Smooth muscle cell (in vitro differentiated cells): Measurements from ENCODE around the gene PDPK1. TPM values are rescaled to one million over a fixed set of nuclear protein-coding genes. Genes with fewer than 3 reads are reported as not detected.

ENCODE experiments used
- DNase-seq: peaks from one replicate; lab custom pipeline; 2025; ENCODE audit not compliant: unreplicated experiment; lab: John Stamatoyannopoulos, UW
- H2AFZ ChIP-seq: fragments of 200-600 bp; sonication (generic); 2 replicates; pipeline ENCODE4 v1.6.0; 2016; ENCODE audit warnings: antibody characterized with exemption, low read depth, mild to moderate bottlenecking
- H3F3A ChIP-seq: fragments of 200-600 bp; sonication (generic); 2 replicates; pipeline ENCODE4 v1.6.0; 2017; ENCODE audit warnings: antibody characterized with exemption, low read depth
- H3K27ac ChIP-seq: fragments of 200-600 bp; sonication (generic); 2 replicates; pipeline ENCODE4 v1.5.1; 2016; ENCODE audit warnings: low read depth, mild to moderate bottlenecking
- H3K27me3 ChIP-seq: fragments of 200-600 bp; sonication (generic); 2 replicates; pipeline ENCODE4 v1.6.1; 2016; ENCODE audit warnings: low read depth, mild to moderate bottlenecking
- H3K36me3 ChIP-seq: fragments of 200-600 bp; sonication (generic); 2 replicates; pipeline ENCODE4 v1.5.1; 2016; ENCODE audit warnings: low read depth
- H3K4me1 ChIP-seq: fragments of 200-600 bp; sonication (generic); 2 replicates; pipeline ENCODE4 v1.5.1; 2016; ENCODE audit warnings: low read depth
- H3K4me2 ChIP-seq: fragments of 200-600 bp; sonication (generic); 2 replicates; pipeline ENCODE4 v1.6.0; 2016; ENCODE audit warnings: mild to moderate bottlenecking
- H3K4me3 ChIP-seq: fragments of 200-600 bp; sonication (generic); 2 replicates; pipeline ENCODE4 v1.5.1; 2016; ENCODE audit warnings: mild to moderate bottlenecking
- H3K79me2 ChIP-seq: fragments of 200-600 bp; sonication (generic); 2 replicates; pipeline ENCODE4 v1.6.0; 2016; ENCODE audit warnings: low read depth, mild to moderate bottlenecking
- H3K9ac ChIP-seq: fragments of 200-600 bp; sonication (generic); 2 replicates; pipeline ENCODE4 v1.6.0; 2016; ENCODE audit warnings: low read depth
- H3K9me3 ChIP-seq: fragments of 200-600 bp; sonication (generic); replicated peaks from 2 replicates; pipeline ENCODE4 v1.5.1; 2016; ENCODE audit warnings: low read depth
- H4K20me1 ChIP-seq: fragments of 200-600 bp; sonication (generic); 2 replicates; pipeline ENCODE4 v1.6.0; 2016; ENCODE audit warnings: low read depth
- CTCF ChIP-seq: fragments of 200-600 bp; sonication (generic); IDR thresholded peaks from 2 replicates; pipeline ENCODE4 v1.5.1; 2017; ENCODE audit warnings: borderline replicate concordance, mild to moderate bottlenecking, antibody characterized with exemption; ENCODE audit not compliant: insufficient read depth, poor library complexity, severe bottlenecking
- WGBS: methylation state at CpG from one replicate; pipeline ENCODE4 v1.1.7; 2016; ENCODE audit warnings: low lambda C conversion rate; 5-methylcytosine and 5-hydroxymethylcytosine counted together
- polyA plus RNA-seq: library from polyadenylated mRNA; unstranded; fragments of >200 nt; fragmentation: Nextera tagmentation; extraction: Ambion mirVana; gene quantifications from 2 replicates; pipeline ENCODE4 v1.2.1, GENCODE V29; 2016
- total RNA-seq: library from RNA; depleted of rRNA; stranded (reverse); fragments of >200 nt; gene quantifications from 2 replicates; pipeline ENCODE4 v1.2.3, GENCODE V29; 2014

PDPK1 gene
- total and polyA plus RNA-seq, 2 experiments from 2014 or later = 16.4 to 23.8 TPM

DNA sequence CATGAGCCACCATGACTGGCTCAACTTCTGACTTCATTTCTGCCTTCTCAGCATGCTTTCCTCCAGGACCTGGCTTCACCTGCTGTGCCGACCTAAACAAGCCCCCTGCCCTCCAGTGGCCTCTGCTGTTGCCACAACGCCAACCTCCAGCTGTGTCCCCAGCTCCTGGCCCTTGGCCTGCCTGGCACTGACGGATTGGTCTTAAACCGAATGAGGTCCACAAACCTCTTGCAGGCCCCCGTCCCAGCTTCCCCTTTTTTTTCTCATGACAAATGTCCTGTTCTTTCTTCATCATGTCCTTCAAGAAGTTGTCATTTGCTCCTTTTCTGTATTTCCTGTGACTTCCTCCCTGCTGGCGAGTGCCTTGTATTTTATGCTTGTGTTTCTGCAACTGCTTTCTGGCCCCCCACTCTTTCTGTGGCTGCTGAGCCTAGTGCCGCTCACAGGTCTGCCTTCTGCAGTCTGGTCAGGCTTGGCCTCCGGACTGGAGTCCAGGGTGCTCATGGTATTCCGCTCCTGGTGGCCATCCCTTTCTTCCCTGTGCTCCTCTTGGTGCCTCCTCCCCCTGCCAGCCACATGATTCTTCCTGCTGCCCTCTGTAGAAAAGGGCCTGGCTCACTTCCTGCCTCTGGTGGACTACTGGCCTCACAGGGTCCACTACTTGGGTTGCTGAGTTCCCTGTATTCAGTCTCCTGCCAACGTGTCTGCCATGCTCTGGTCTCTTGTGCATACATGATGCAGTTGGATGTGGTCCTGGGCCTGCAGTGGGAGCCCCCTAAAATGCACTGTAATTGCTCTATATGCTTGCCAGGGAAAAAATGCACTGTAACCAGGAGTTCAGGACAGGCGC lies 21.2 kb upstream of the PDPK1 start:
- Histone ChIP-seq H3K27ac (peak overlapping the region; percentile 100), H3K79me2 (peaks cover 67% of the 10 kb centered on the region), H3K27me3 (no peaks in the 10 kb centered on the region), H3F3A (peaks cover 3% of the 10 kb centered on the region), H3K4me1 (peaks cover 31% of the 10 kb centered on the region), H3K9ac (no peak overlapping the region), H3K9me3 (no peaks in the 10 kb centered on the region), H4K20me1 (peaks cover 56% of the 10 kb centered on the region), H2AFZ (no peak overlapping the region), H3K4me2 (peak overlapping the region; percentile 98), H3K4me3 (no peak overlapping the region), H3K36me3 (no peaks in the 10 kb centered on the region)
- DNase-seq = no peak
- 93% methylated on average over 11 of the region's 11 CpGs for WGBS
- TF ChIP-seq CTCF = no peak

GRCh38 chr16:2517954-2518605 lies 19.7 kb upstream of the PDPK1 start:
- no peak overlapping the region for H3K9ac ChIP-seq
- TF ChIP-seq CTCF = no peak
- 89% methylated on average over 12 of the region's 12 CpGs for WGBS
- H3F3A ChIP-seq = peaks cover 2% of the 10 kb centered on the region
- H3K36me3 ChIP-seq = no peaks in the 10 kb centered on the region
- H3K27ac ChIP-seq = peak overlapping the region; percentile 47
- H3K79me2 ChIP-seq = peaks cover 67% of the 10 kb centered on the region
- no peak overlapping the region for H3K4me3 ChIP-seq
- DNase-seq = no peak
- H3K27me3 ChIP-seq = no peaks in the 10 kb centered on the region
- H2AFZ ChIP-seq = no peak overlapping the region
- H3K9me3 ChIP-seq = no peaks in the 10 kb centered on the region
- peaks cover 56% of the 10 kb centered on the region for H4K20me1 ChIP-seq
- peaks cover 23% of the 10 kb centered on the region for H3K4me1 ChIP-seq
- H3K4me2 ChIP-seq = no peak overlapping the region

DNA sequence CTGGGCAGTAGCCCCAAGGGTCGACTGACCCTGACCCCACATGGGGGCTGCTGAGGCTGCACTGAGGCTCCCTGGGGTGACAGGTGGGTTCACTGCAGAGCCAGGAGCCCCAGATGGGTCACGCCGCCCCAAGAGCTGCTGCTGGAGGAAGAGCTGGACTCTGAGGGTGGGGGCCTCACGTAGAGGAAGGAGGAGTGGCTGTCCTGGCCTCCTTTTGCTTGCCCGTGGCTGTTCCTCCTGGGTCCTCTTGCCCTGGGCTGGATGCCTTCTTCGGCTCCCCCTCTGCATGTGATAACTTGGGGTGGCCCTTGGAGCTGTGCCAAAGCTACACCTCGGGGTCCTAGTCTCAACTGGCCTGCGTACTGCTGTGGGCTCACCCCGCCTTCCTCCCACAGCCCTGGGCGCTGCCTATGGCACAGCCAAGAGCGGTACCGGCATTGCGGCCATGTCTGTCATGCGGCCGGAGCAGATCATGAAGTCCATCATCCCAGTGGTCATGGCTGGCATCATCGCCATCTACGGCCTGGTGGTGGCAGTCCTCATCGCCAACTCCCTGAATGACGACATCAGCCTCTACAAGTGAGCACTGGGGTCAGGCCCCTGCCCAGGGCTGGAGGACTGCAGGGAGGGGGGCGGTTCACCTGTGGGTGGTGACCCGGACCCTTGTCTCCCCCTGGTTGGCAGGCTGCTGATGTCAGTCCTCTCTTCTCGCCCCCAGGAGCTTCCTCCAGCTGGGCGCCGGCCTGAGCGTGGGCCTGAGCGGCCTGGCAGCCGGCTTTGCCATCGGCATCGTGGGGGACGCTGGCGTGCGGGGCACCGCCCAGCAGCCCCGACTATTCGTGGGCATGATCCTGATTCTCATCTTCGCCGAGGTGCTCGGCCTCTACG lies 18.8 kb upstream of the PDPK1 start:
- Histone ChIP-seq H4K20me1 (peaks cover 56% of the 10 kb centered on the region), H3K4me2 (peak overlapping the region; percentile 88), H3K9ac (no peak overlapping the region), H3K9me3 (no peaks in the 10 kb centered on the region), H3F3A (no peaks in the 10 kb centered on the region), H3K4me3 (no peak overlapping the region), H3K79me2 (peaks cover 65% of the 10 kb centered on the region), H3K4me1 (peaks cover 20% of the 10 kb centered on the region), H3K27ac (peak overlapping the region; percentile 72), H3K27me3 (no peaks in the 10 kb centered on the region), H2AFZ (no peak overlapping the region), H3K36me3 (no peaks in the 10 kb centered on the region)
- 92% methylated on average over 39 of the region's 39 CpGs for WGBS
- no peak for TF ChIP-seq CTCF
- DNase-seq = no peak
